Adrenal gland (tissue), 12 donors: ENCODE data around the gene SLF1. TPM values are rescaled to one million over a fixed set of nuclear protein-coding genes. Genes with fewer than 3 reads are reported as not detected.
A peak's percentile ranks its signal among the peaks of the same experiment; 100 is the strongest.

Experiments
- DNase-seq, 7 donors: peaks; one replicate each; pipeline ENCODE4 v3.0.0-alpha.2; 2019 to 2020
- H3K27ac ChIP-seq, 5 donors: fragments of 200-600 bp; sonication (generic) in 4 of 5; 1 replicate in 3 of 5; 2 replicates in 2 of 5; pipeline versions ENCODE4 v1.5.1 to v1.8.0; 2016 to 2020; ENCODE audit warnings: mild to moderate bottlenecking in 1 of 5
- H3K27me3 ChIP-seq: fragments of 200-600 bp; 2 replicates; pipeline ENCODE4 v1.8.0; 2021
- H3K36me3 ChIP-seq, 2 donors: fragments of 200-600 bp; replicated peaks in 1 of 2; 1 replicate in 1 of 2; 2 replicates in 1 of 2; pipeline versions ENCODE4 v1.5.1 to v1.8.0; 2018 to 2022
- H3K4me1 ChIP-seq, 2 donors: fragments of 200-600 bp; replicated peaks in 1 of 2; 1 replicate in 1 of 2; 2 replicates in 1 of 2; pipeline versions ENCODE4 v1.5.1 to v1.8.0; 2018 to 2021
- H3K4me3 ChIP-seq, 4 donors: fragments of 200-600 bp; sonication (generic) in 3 of 4; one replicate each; pipeline ENCODE4 v1.5.1; 2016 to 2018
- H3K9me3 ChIP-seq, 3 donors: fragments of 200-600 bp; sonication (generic) in 1 of 3; replicated peaks in 1 of 3; 1 replicate in 2 of 3; 2 replicates in 1 of 3; pipeline versions ENCODE4 v1.5.1 to v1.8.0; 2016 to 2021
- CTCF ChIP-seq, 6 experiments: fragments of 450-650 bp in 4 of 6; fragments of 200-600 bp in 2 of 6; sonication (generic) in 1 of 6; IDR thresholded peaks; 1 replicate in 5 of 6; 2 replicates in 1 of 6; pipeline versions ENCODE4 v1.5.1 to v1.8.0; 2016 to 2021; ENCODE audit warnings: antibody characterized with exemption in 6 of 6, mild to moderate bottlenecking in 2 of 6, moderate library complexity in 1 of 6
- POLR2A ChIP-seq, 2 donors: fragments of 450-650 bp; IDR thresholded peaks; one replicate each; pipeline ENCODE4 v1.6.1; 2017; ENCODE audit warnings: antibody characterized with exemption in 2 of 2, mild to moderate bottlenecking in 2 of 2, moderate library complexity in 1 of 2
- WGBS, 4 donors: extraction: QIAGEN DNeasy Blood & Tissue Kit in 2 of 4; methylation state at CpG; one replicate each; pipeline versions ENCODE4 v1.1.5 to v1.1.7; 2013 to 2017; 5-methylcytosine and 5-hydroxymethylcytosine counted together
- intact Hi-C, 2 donors: fragments of 100-400 bp; cut with DNase I; formaldehyde crosslinking; loops; one replicate each; pipeline versions ENCODE4 v1.14.1 to v1.15.0; 2022 to 2023
- polyA plus RNA-seq, 3 donors: library from polyadenylated mRNA; stranded (reverse); fragments of 200-250 nt in 2 of 3; fragments of 350-450 nt in 1 of 3; fragmentation: Illumina TruSeq in 1 of 3; extraction: RNeasy Lipid Tissue Mini Kit (QIAGEN cat#74804) in 1 of 3; gene quantifications; one replicate each; pipeline ENCODE4 v1.2.3, GENCODE V29; 2013 to 2014
- total RNA-seq, 9 donors: library from RNA; depleted of rRNA in 4 of 9; stranded (reverse); fragments of >200 nt in 4 of 9; fragments of 120-200 nt in 1 of 9; fragmentation: NEBNext Ultra II Directional in 1 of 9; extraction: Animal tissue kit (Norgen Biotek cat#: 25700) in 1 of 9; gene quantifications; one replicate each; pipeline versions ENCODE4 v1.1.0 to v1.2.4, GENCODE V29; 2013 to 2023
- donor health status: healthy with polysubstance abuse.
- donor health status: Bipolar disorder and iron deficiency.
- donor health status: DM: yes; HTN: yes; CAD: no.
- donor health status: DM: no; HTN: no; CAD: no.
- donor health status: DM: no; HTN: no; CAD: no.
- donor health status: DM: yes; HTN: yes; CAD: no.

Gene SLF1
- total and polyA plus RNA-seq, 12 donors = 1.3 to 9.8 (median 3.4) TPM

DNA sequence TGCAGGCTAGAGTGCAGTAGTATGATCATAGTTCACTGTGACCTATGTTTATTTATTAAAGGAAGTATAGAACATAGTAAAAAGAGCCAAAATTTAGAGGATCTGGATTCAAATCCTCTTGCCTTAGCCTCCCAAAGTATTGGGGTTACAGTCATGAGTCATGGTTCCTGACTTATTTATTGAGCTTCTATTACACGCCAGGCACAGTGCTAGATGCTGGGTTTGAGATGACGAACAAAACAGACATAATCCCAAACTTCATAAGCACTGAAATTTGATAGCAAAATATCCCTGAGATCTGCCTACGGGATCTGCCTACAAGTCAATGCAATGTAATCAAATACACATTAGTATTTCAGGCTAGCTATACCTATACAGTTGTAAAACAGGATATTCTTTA, 2.6 kb upstream of the SLF1 start:
- TF ChIP-seq CTCF (IDR thresholded peaks at IDR 0.05) (no peak), POLR2A (IDR thresholded peaks at IDR 0.05) (no peak)
- intact Hi-C loops = no loop called here
- 89 to 95% (median 95%) methylated on average over 3 of the region's 3 CpGs for WGBS, 4 donors

GRCh38 chr5:94618029-94618492, 408 bp upstream of the SLF1 start:
- peak; percentile 56 to 92 (median 84) for DNase-seq
- H3K27me3 ChIP-seq = no peaks in the 10 kb centered on the region
- intact Hi-C loops = no loop called here
- H3K27ac ChIP-seq = peak overlapping the region; percentile 54 to 93 (median 72)
- H3K4me1 ChIP-seq = peaks cover 8 to 18% of the 10 kb centered on the region in 2 donors
- no peaks in the 10 kb centered on the region for H3K36me3 ChIP-seq
- TF ChIP-seq POLR2A (IDR thresholded peaks at IDR 0.05) (peak in 1 of 2 donors; percentile 23), CTCF (IDR thresholded peaks at IDR 0.05) (no peak)
- no peaks in the 10 kb centered on the region for H3K9me3 ChIP-seq
- H3K4me3 ChIP-seq = peak overlapping the region; percentile 43 to 98 (median 72)
- WGBS, 4 donors = 0 to 1% (median 0%) methylated on average over 12 to 23 of the region's 23 CpGs

More for the DNA sequence above, 2.6 kb upstream of the SLF1 start:
- Histone ChIP-seq H3K27ac (no peak overlapping the region), H3K36me3 (no peaks in the 10 kb centered on the region), H3K9me3 (no peaks in the 10 kb centered on the region), H3K27me3 (no peaks in the 10 kb centered on the region), H3K4me1 (peaks cover 8 to 18% of the 10 kb centered on the region in 2 donors), H3K4me3 (no peak overlapping the region)
- DNase-seq = no peak

DNA sequence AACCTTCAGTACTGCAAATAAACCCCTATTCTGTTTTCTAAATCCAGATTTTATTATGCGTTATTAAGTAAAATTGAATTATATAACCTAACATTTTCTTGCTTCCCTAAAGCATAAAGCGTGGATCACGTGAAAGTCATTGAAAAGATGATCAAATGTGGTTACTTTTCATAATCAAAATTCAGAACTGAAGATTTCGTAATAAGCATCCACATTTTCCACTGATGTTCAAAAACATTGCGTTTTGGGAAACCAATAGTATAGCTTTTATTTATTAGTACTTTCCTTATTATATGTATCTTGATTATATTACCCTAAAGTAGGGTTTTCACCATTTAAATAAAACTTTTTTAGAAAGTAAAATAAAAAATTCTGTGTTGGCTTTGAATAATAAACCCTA, 1.8 kb downstream of the SLF1 start:
- H3K4me3 ChIP-seq = no peak overlapping the region
- 88 to 91% (median 90%) methylated on average over 5 of the region's 5 CpGs for WGBS, 4 donors
- H3K9me3 ChIP-seq = no peaks in the 10 kb centered on the region

GRCh38 chr5:94621763-94622162, 3.3 kb downstream of the SLF1 start:
- H3K4me3 ChIP-seq = no peak overlapping the region
- H3K27me3 ChIP-seq = no peaks in the 10 kb centered on the region
- DNase-seq = no peak
- intact Hi-C loops = no loop called here
- TF ChIP-seq POLR2A (IDR thresholded peaks at IDR 0.05) = no peak
- no peak for TF ChIP-seq CTCF (IDR thresholded peaks at IDR 0.05)
- no peaks in the 10 kb centered on the region for H3K36me3 ChIP-seq
- 70 to 76% (median 73%) methylated on average over 5 of the region's 5 CpGs for WGBS, 4 donors
- H3K4me1 ChIP-seq = peaks cover 8 to 15% of the 10 kb centered on the region in 2 donors
- H3K27ac ChIP-seq = no peak overlapping the region
- no peaks in the 10 kb centered on the region for H3K9me3 ChIP-seq

More for the DNA sequence above, 1.8 kb downstream of the SLF1 start:
- H3K36me3 ChIP-seq = no peaks in the 10 kb centered on the region
- intact Hi-C loops = no loop called here
- no peak for TF ChIP-seq CTCF (IDR thresholded peaks at IDR 0.05)
- no peak for TF ChIP-seq POLR2A (IDR thresholded peaks at IDR 0.05)
- DNase-seq = no peak
- H3K27ac ChIP-seq = no peak overlapping the region
- peaks cover 8 to 18% of the 10 kb centered on the region in 2 donors for H3K4me1 ChIP-seq
- no peaks in the 10 kb centered on the region for H3K27me3 ChIP-seq
